ENCODE measurements around the gene S100B.
A peak's percentile ranks its signal among the peaks of the same experiment; 100 is the strongest.
"Not testable (repeated sequence)": the region's sequence is repeated elsewhere in the genome, so short reads cannot be mapped to it uniquely, and the experiment has no call there.

S100B gene

GRCh38 chr21:46604975-46605766 lies at the start of gene S100B:
Gene S100B (minus strand): TSS chr21:46605082. CDS start chr21:46602415, 2,667 bp downstream.
- DNase-seq, result no peak

DNA sequence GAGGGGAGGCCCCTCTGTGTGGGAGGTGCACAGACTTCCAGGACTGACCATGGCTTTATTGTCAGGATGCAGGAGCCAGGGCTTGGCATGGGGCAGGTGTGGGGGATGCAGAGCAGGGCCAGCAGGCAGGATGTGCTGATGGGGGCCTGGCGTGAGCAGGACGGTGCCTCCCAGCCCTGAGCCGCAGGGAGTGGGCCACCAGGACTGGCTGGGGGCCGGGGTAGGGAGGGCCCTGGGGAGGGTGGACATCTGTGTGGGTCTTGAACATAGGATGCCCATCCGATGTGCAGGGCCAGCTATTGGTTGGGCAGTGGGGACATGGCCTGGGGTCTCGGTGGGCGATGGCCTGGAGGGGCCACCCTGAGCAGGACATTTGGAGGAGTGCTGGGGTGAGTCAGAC lies 46.2 kb upstream of the S100B start:
- DNase-seq, result no peak

GRCh38 chr21:46650476-46651098 lies 45.7 kb upstream of the S100B start:
- no peak for DNase-seq

DNA sequence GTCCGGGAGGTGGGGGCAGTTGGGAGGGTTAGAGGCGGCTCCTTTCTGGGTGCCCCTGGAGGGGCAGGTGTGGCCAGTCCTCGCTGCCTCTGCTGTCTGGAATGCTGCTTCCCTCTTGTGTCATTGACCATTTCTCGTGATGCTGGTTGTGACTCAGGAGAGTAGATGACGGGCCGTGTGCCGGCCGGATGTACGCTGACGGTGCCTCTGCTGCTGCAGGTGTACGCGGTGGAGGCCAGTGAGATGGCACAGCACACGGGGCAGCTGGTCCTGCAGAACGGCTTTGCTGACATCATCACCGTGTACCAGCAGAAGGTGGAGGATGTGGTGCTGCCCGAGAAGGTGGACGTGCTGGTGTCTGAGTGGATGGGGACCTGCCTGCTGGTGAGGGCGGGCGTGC lies 44.5 kb upstream of the S100B start:
- DNase-seq, result no peak

DNA sequence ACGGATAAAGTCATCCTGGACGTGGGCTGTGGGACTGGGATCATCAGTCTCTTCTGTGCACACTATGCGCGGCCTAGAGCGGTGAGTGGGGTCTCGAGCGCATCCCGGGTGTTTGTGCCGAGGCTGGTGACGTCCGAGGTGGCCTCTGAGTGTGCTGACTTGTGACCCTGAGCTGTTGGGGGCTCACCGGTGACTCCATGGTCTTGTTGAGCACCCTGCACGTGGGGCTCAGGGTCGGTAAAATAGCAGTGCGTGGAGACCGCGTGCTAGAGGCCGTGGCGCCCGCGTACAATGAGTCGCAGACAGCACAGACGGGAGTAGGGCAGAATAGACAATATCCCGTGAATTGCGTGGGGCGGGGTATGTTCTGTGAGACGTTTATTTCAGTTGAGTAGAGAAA lies 43.7 kb upstream of the S100B start:
- DNase-seq, result no peak

DNA sequence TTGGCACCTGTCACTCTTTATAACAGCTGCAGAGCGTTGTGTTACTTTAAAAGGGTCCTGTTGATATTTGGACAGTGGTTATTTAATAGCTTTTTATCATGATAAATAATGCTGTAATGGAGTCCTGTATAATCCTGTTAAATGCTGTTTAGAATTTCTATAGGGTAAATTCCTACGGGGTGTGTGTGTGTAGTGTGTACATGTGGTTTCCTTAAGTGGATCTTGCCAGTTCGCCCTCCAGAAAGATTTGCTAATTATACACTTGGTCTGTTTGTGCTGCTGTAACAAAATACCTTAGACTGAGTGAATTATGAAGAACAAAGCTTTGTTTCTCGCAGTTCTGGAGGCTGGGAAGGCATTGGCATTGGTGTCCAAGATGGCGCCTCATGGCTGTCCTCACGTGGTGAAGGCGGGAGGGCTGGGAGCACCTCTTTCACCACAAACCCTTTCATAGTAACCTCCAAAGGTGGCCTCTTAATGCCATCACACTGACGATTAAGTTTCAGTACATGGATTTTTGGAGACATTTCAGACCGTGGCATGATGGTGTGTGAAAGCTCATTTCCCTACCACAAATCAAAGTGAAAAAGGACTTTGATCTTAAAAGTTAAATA lies 41.8 kb upstream of the S100B start:
- DNase-seq, result no peak

DNA sequence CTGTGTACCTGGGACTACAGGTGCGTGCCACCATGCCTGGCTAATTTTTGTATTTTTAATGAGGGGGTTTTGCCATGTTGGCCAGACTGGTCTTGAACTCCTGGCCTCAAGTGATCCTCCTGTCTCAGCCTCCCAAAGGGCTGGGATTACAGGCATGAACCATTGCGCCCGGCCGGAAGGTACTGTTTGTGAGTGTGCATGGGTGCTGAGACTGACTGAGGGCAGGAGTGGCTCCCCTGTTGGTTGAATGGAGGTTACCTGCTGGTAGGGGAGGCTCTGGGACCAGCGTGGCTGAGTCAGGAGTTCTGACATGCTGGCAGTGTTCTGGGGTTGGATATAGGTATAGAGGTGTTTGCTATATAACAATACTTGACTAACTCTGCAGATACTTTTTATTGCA lies 41.0 kb upstream of the S100B start:
- no peak for DNase-seq

GRCh38 chr21:46643379-46644177 lies 38.7 kb upstream of the S100B start:
- no peak for DNase-seq

DNA sequence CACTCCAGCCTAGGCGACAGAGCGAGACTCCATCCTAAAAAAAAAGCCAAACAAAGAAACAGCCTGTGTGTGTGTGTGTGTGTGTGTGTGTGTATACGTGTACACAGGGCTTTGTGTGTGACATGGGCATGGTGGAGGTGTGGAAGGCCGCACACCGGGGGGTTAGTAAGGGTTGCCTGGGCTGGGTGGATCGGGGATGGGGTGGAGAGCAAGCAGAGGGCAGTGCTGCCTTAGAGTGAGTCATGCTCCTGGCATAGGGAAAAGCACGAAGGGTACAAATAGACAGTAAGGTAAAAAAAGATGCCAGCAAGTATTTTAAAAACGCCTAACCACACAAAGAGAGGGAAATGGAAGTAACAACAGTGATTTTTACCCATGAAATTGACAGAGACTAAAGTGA lies 36.8 kb upstream of the S100B start:
- DNase-seq, result no peak

- no peak for DNase-seq
Measured at GRCh38 chr21:46639489-46640386, 34.9 kb upstream of the S100B start.

- no peak for DNase-seq
Measured at GRCh38 chr21:46637952-46638746, 33.3 kb upstream of the S100B start.

GRCh38 chr21:46636550-46637285 lies 31.8 kb upstream of the S100B start:
- no peak for DNase-seq

DNA sequence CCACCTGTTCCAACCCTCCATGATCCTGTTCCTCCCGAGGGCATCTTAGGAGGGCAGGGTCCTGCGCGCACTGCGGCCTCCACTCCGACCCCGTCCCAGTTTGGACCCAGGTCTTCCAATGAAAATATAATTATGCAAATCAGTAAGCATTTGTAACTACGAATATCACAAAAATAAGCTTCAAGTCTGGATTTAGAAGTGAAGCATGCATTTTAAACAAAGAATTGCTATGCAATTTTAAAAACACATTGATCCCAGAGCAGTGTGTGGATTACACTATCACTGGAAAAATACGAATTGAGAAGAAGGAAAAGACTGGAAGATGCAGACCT lies 31.3 kb upstream of the S100B start:
- no peak for DNase-seq

- DNase-seq, result peak; percentile 97
Measured at GRCh38 chr21:46635324-46636180, 30.7 kb upstream of the S100B start, which contains the start of gene PRMT2. Gene PRMT2 (plus strand): TSS chr21:46635674. CDS start chr21:46636952, 1,278 bp downstream.

DNA sequence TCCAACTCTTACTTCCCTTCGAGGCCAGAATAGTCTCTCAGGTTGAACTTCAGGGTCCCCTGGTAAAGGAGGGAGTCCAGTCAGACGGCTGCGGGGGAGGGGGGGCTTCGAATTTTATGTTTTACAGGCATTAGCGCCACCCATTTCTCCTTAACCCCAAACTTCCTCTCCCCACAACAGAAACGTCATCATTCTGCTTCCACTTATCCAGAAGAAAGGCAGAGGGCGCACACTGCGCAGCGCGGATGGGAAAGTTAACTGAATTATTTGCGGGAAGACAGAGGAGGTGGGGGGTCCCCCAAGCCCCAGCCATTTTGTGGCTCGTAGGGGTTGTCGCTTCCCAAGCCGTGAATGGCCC lies 30.1 kb upstream of the S100B start:
- DNase-seq, result peak; percentile 61

- no peak for DNase-seq
Measured at GRCh38 chr21:46634427-46634826, 29.5 kb upstream of the S100B start.

DNA sequence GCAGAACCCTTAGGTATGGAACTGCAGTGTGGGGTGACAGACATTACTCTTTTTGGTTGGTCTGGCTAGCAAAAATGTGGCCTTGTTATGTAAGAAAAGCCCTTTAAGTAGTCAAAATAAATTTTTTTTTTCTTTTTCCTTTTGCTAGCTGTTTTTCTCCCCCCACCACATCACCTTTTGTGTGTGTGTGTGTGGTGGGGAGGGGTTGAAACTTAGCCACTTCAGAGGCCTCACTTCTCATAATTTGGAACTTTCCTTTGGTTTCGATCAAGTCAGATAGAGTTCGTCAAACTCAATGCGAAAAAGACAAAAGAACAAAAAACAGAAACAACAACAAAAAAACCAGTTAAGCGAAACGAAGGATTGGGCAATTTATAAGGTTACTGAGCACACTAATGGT lies 28.7 kb upstream of the S100B start:
- no peak for DNase-seq

DNA sequence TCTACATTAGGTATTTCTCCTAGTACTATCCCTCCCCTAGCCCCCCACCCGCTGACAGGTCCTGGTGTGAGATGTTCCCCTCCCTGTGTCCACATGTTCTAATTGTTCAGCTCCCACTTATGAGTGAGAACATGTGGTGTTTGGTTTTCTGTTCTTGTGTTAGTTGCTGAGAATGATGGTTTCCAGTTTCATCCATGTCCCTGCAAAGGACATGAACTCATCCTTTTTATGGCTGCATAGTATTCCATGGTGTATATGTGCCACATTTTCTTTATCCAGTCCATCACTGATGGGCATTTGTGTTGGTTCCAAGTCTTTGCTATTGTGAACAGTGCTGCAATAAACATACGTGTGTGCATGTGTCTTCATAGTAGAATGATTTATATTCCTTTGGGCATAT lies 26.0 kb upstream of the S100B start:
- DNase-seq, result not testable (repeated sequence)

GRCh38 chr21:46628868-46629267 lies 24.0 kb upstream of the S100B start:
- DNase-seq, result no peak

DNA sequence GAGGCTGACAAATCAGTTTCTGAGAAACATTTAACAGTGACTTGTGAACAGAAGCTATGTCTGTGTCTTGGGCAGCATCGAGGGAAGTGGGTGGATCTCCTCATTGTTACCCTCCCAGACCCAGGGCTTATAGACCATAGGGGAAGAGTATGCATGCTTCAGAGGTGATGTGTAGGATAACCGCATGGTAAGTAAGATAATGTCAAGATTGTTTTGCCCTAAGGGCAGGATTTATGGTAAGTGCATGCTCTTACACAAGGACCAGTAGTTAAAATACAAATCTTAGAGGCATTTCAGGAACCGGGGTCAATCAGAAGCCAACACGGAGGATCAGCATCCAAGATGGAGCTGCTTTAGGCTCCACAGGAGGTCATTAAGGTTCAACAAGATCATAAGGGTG lies 22.8 kb upstream of the S100B start:
- DNase-seq, result no peak

All from stimulated activated CD8-positive, alpha-beta memory T cell treated with anti-CD3 and anti-CD28 coated beads, Interleukin-4, amount 100 ng/mL, for 48 hours (primary cell).